GM18867 (cell line): ENCODE measurements around the gene TMEM150B.
A peak's percentile ranks its signal among the peaks of the same experiment; 100 is the strongest.

Source experiments
- ATAC-seq: cut with Tn5 transposase; IDR thresholded peaks from one replicate; pipeline ENCODE4 v1.9.1; 2021; ENCODE audit warnings: mild to moderate bottlenecking, moderate library complexity; ENCODE audit not compliant: unreplicated experiment

TMEM150B gene

DNA sequence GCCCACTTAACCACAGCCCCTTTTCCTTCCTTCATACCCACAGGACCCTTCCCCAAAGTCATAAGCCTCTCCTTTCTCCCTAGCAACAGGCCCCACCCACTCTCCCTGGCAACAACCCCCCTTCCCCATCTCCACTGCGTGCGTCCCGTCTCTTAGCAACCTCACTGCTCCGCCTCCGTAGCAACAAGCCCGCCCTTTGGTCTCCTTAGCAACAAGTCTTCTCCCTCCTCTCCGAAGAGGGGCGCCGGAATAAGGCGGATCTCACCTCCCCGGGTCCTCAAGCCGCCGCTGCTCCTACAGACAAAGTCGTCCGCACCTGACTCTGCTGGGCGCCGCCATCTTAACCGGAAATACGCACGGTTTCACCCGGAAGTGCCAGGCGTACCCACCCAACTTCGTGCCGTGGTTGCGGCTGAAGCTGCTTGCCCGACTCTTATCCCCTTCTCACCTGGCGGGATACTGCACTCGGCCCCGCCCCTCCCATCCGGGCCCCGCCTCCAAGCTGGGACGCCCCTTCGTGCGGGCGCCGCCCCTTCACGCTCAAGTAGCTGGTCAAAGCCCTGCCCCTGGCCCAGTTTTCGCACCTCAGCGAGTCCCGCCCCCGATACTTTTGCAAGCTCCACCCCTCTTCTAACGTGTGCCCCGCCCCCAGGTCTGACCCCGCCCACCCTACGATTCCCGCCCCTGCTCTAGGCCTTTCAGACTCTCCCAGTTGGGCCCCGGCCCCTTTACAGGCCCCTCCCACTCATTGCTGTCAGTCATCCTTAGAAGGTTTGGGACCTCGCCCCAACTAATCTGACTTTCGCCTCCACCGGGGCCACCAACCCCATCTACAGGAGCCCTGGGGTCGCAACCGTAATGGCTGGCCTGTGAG, 45.1 kb downstream of the TMEM150B start, which contains the start of gene HSPBP1:
TSS of gene HSPBP1 (minus strand) at position 341 of the 874 bp plus-strand sequence. CDS start 502 bp downstream, outside the sequence.
- ATAC-seq = peak; percentile 74

DNA sequence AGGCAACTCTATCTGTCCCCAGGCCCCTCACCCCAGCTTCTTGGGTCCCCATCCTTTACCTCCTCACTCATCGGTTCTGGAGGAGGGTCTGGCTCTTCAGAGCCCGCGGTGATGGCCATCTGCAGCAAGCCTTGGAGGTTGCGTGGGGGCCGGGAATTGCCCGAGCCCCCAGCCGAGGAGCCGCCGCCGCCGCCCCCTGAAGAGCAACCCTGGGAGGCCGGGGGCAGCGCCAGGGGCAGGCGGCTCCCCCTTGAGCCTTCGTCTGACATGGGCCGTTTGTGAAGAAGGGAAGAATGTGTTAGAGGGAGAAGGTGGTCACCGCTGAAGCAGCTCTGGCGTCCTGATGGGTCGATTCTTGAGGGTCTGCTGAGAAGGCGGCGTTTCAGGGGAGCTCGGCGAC, 45.8 kb downstream of the TMEM150B start:
- ATAC-seq = no peak

DNA sequence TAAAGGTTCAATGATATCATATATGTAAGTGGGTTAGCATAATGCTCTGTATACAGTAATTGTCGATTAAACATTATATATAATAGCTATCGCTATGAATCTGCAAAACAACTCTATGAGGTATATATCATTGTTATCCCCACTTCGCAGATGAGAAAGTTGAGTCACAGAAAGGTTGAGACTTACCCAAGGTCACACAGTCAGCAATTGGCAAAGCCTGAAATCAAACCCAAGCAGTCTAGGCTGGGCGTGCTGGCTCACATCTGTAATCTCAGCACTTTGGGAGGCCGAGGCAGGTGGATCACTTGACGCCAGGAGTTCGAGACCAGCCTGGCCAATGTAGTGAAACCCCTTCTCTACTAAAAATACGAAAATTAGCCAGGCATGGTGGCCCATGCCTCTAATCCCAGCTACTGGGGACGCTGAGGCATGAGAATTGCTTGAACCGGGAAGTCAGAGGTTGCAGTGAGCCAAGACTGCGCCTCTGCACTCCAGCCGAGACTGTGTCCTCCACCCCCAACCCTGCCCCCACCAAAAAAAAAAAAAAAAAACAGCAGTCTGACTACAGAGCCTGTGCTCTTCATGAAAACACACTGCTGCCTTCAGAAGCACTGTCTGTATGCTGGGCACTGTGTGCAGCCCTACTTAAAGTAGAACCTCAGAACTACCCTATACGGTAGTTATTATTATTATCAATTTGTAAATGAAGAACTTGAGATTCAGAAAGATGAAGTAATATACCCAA, 46.6 kb downstream of the TMEM150B start:
- ATAC-seq = no peak

DNA sequence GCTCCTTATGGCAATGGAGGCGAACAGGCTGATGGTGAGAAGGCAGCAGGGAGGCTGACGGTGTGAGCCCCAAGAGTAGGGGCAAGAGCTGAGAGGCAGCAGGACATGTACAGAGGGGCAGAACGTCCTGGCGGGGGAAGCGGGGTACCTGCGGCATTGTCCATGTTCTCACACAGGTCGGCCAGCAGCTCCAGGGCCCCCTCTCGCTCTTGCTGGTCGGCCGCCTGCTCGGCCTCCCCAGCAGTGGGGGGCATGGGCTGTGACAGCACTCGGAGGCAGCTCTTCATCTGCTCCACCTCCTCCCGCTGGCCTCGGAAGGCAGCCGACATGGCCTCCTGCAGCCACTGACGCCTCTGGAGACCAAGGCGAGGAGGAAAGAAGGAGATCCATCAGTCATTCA, 47.6 kb downstream of the TMEM150B start:
- no peak for ATAC-seq

DNA sequence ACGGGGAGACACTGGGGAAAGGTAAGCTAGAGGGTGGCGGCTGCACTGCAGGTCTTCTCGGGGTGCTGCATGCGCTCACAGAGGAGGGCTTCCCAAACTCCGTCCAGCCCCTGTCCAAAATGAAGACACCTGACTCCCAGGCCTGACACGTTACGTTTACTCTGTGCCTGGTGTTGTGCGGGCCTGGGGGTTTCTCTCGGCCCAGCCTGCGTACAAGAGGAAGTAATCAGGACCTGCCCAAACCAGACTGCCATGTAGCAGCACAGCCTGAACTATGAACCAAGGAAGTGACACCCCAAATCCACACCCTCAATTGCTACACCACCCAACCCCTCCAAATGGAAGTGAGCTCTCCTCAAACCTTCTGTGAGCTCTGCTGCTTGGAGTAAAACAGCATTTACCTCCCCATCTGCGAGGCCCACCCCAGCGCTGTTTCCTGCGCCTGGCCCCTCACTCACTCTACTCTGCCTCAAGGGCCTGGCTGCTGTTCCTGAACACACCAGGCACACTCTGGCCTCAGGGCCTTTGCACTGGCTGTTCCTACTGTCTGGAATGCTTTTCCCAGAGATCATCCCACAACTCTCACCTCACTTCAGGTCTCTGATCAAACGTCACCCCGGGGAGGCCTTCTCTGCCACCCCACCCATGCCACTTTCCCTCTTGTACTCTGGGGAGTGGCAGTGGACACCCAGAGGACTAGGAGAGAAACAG, 48.3 kb downstream of the TMEM150B start:
- no peak for ATAC-seq

DNA sequence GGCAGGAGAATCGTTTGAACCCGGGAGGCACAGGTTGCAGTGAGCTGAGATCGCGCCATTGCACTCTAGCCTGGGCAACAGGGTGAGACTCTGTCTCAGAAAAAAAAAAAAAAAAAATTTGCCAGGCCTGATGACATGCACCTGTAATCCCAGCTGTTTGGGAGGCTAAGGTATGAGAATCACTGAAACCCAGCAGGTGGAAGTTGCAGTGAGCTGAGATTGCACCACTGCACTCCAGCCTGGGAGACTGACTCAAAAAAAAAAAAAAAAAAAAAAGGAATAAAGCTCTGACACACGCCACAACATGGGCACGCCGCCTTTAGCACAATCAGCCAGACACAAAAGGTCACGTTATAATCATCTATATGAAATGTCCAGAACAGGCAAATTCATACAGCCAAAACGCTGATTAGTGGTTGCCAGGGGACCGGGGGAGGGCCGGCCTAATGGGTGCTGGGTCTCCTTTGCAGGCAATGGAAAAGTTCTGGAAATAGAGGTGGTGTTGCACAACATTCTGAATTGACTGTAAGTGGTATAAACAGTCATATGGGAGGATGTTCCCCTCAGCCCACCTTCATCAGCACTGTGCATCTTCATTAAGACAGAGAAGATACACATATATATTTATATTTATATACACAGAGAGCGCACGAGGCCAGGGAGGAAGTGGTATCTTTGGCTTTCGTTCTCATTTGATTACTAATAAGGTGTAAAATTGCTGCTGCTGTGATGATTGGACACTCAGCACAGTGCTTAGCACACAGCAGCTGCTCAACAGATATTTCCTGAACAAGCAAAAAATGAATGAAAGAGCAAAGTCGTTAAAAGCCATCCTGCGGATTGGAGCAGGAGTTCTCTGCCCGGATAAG, 49.1 kb downstream of the TMEM150B start:
- peak; percentile 50 for ATAC-seq

DNA sequence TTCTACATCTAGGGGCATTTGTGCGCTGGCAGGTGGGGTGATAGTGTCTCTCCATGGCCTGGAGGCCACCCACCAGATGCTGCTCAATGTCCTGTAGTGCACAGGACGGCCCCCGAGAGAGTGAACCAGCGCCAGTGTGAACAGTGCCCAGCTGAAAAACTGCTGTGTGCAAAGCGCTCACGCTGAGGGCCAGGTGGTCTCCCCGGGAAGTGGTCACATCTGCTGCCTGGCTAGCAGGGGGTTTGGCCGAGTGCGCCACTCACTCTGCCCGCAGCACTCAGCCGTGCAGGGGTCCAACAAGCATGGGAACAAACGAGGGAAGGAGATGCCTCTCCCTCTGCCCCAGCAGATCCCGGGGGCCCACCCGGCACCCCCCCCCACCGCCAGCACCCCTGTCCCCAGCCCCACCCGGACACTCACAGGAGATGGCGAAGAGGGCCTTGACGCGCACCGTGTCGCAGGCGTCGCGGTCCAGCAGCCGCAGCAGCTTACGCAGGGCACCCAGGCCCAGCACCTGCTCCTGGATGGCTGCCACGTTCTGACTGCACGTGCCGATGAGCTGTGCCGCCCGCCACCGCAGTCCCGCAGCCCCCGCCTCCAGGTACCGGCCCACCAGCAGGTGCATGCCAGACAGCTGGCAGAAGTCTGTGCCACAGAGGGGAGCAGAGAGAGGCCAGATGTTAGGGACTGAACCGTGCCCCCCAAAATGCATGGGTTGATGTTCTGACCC, 51.0 kb downstream of the TMEM150B start:
- no peak for ATAC-seq

DNA sequence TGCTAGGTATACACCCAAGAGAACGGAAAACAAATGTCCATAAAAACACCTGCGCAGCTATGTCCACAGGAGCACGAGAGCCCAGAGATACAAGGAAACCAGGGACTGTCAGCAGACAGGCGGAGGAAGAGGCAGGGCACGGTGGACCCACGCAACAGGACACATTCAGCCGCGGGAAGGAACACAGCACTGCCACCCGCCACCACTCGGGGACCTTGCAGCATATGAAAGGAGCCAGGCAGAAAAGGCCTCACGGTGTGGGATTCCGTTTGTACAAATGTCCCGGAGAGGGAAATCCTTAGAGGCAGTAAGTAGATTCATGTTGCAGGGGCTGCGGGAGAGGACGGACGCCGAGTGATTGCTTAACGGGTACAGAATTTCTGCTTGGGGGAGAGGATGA, 53.0 kb downstream of the TMEM150B start:
- no peak for ATAC-seq

DNA sequence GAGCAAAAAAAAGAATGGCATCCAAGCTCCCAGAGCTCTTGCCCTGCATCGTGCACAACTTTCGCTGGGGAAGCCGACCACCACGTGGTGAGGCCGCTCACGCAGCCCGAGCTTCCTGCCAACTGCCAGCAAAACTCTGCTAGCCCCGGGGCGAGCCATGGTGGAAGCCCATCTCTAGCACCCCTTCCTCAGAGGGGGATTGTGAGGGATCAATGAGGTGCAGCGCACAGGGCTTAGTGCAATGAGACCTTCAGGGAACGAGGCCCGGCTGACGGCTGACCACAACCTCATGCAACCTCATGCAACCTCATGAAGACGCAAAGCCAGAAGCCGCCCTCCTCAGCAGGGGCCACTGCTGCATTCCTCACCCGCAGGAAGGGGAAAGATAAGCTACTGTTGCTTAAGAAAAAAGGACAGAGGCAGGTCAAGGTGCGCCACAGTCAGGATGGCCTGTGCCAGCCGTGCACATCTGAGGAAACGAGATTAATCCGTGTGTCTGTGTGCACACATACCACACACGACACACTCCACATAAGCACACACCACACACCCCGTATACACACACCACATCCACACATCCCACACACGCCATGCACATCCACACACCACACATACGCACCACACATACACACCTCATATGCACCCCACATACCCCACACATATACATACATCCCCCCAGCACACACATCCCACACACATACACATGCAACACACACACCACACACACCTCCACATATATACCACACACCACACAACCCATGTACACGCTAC, 54.8 kb downstream of the TMEM150B start:
- ATAC-seq = no peak

DNA sequence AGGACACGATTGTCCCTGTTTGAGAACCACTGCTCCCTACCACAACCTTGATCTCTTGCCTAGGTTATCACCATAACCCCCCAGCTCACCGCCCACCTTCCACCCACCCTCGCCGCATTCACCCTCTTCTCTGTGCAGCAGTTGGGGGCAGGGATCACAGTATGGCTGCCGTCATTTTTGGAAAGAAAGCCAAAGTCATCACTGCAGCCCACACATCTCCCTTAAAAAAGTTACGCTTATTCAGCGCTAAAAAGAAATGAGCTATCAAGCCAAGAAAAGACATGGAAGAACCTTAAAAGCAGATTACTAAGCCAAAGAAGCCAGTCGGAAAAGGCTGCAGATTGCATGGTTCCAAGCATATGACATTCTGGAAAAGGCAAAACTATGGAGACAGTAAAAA, 55.8 kb downstream of the TMEM150B start:
- no peak for ATAC-seq

DNA sequence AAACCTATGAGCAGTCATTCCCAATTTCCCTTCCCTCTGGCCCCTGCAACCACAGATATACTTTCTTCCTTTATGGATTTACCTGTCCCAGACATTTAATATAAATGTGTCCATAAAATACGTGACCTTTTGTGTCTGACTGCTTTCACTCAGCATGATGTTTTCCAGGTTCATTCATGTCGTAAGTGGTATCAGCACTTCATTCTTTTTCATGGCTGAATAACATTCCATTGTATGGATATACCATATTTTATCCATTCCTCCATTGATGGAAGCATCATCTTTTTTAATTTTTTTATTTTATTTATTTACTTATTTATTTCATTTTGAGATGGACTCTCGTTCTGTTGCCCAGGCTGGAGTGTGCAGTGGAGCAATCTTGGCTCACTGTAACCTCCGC, 58.3 kb downstream of the TMEM150B start:
- no peak for ATAC-seq

DNA sequence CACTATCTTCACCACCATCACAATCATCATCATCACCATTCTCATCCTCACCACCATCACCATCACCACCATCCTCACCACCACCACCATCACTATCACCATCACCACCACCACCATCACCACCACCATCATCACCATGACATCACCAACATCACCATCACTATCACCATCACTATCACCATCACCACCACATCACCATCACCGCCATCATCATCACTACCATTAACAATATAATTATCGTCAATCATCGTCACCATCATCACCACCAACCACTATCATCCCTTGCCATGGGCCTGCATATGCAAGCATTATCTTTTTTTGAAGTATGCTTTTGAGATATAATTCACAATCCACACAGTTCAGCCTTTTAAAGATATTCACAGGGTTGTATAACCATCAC, 58.7 kb downstream of the TMEM150B start:
- no peak for ATAC-seq

DNA sequence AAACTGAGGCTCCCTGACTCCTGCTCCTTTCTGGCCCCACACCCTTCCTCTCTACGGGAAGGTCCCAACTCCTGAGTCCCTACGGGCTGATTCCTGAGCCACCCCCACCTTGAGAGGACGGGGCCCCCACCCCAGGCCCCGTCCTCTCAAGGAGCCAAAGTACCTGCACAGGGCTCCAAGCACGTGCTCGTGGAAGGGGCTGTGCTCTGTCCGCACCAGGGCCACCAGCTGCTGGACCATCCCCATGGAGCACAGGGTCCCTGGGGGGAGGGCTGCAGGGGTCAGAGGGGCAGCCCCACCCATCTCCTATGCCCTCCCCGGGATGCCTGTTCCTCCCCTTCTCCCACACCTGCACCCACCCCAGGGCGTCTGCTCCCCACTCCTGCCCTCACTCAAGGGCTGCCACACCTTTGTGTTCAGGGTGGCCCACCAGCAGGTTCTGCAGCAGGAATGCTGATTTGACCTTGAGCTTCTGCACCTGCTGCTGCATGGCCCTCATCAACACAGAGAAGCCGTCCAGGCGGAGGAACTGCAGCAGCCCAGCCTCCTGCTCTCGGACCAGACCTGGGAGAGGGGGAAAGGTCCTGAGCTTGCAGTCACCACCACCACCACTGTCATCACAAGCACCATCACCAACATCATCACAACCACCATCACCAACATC, 59.3 kb downstream of the TMEM150B start:
- no peak for ATAC-seq

DNA sequence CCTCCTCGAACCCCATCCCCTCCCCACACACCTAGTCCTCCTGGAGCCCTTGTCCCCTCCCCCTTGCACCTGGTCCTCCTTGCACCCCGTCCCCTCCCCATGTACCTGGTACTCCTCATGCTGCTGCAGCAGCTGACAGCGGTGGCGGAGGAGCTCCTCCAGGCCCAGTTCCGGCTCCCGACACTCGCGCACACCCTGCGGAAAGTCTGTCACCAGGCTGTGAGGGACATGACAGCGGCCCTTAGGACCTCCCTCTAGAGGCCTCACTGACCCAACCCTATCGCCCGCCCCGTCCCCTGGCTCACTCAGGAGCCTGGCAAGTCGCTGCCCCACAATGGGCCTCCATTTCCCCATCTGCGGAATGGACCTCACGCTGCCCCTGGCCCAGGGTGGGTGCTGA, 60.0 kb downstream of the TMEM150B start:
- ATAC-seq = no peak

DNA sequence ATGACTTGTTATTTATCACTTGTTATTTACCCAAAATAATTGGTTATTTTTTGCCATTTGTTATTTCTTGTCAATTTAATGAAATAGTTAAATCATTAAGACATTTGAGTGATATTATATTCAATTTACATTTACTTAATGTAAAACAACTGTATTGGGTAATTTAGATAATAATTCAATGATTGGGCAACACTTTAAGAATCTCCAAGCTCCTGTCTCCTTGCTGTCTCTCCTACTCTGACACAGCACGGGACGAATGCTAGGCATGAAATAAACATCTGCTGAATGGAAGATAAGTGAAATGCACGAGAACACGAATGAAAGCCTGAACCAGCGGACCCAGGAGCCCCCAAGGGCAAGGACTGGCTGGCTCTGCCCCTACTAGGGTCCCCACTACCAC, 60.6 kb downstream of the TMEM150B start:
- ATAC-seq = no peak
